Spleen (tissue), 11 donors: ENCODE results near the gene USP24. TPM values are rescaled to one million over a fixed set of nuclear protein-coding genes. Genes with fewer than 3 reads are reported as not detected.
"Not testable (repeated sequence)": the region's sequence is repeated elsewhere in the genome, so short reads cannot be mapped to it uniquely, and the experiment has no call there.

ENCODE experiments used
- DNase-seq: peaks from one replicate; pipeline ENCODE4 v3.0.0-alpha.2; 2020
- H3K27ac ChIP-seq, 8 donors: fragments of 200-600 bp; sonication (generic) in 7 of 8; 1 replicate in 4 of 8; 2 replicates in 4 of 8; pipeline versions ENCODE4 v1.5.0 to v1.8.0; 2016 to 2021; ENCODE audit warnings: inconsistent platforms in 4 of 8, mild to moderate bottlenecking in 4 of 8, moderate library complexity in 1 of 8
- H3K27me3 ChIP-seq, 7 donors: fragments of 200-600 bp; sonication (generic) in 6 of 7; replicated peaks in 1 of 7; 1 replicate in 4 of 7; 2 replicates in 3 of 7; pipeline versions ENCODE4 v1.5.0 to v1.8.0; 2016 to 2021; ENCODE audit warnings: inconsistent platforms in 3 of 7, mild to moderate bottlenecking in 1 of 7
- H3K36me3 ChIP-seq, 6 donors: fragments of 200-600 bp; sonication (generic) in 5 of 6; 1 replicate in 4 of 6; 2 replicates in 2 of 6; pipeline versions ENCODE4 v1.5.0 to v1.8.0; 2016 to 2021; ENCODE audit warnings: inconsistent platforms in 2 of 6
- H3K4me1 ChIP-seq, 6 donors: fragments of 200-600 bp; sonication (generic) in 5 of 6; 1 replicate in 3 of 6; 2 replicates in 3 of 6; pipeline versions ENCODE4 v1.5.0 to v1.8.0; 2016 to 2021; ENCODE audit warnings: inconsistent platforms in 3 of 6
- H3K4me3 ChIP-seq, 8 donors: fragments of 200-600 bp; sonication (generic) in 7 of 8; 1 replicate in 4 of 8; 2 replicates in 4 of 8; pipeline versions ENCODE4 v1.5.0 to v1.8.0; 2016 to 2021; ENCODE audit warnings: inconsistent platforms in 4 of 8, mild to moderate bottlenecking in 4 of 8, moderate library complexity in 2 of 8
- H3K9me3 ChIP-seq, 8 donors: fragments of 200-600 bp; sonication (generic) in 7 of 8; 1 replicate in 4 of 8; 2 replicates in 4 of 8; pipeline versions ENCODE4 v1.5.0 to v1.8.0; 2016 to 2021; ENCODE audit warnings: inconsistent platforms in 4 of 8
- CTCF ChIP-seq, 11 experiments: fragments of 200-600 bp in 7 of 11; fragments of 450-650 bp in 4 of 11; sonication (generic) in 4 of 11; IDR thresholded peaks in 8 of 11; conservative IDR thresholded peaks in 3 of 11; 1 replicate in 7 of 11; 2 replicates in 4 of 11; pipeline versions ENCODE4 v1.4.0 to v1.8.0; 2016 to 2021; ENCODE audit warnings: antibody characterized with exemption in 11 of 11, inconsistent platforms in 4 of 11, mild to moderate bottlenecking in 1 of 11
- POLR2A ChIP-seq, 3 donors: fragments of 450-650 bp; IDR thresholded peaks; one replicate each; pipeline ENCODE4 v1.5.1; 2017; ENCODE audit warnings: antibody characterized with exemption in 3 of 3, mild to moderate bottlenecking in 1 of 3
- POLR2AphosphoS5 ChIP-seq, 3 donors: sonication (generic); formaldehyde crosslinking; IDR thresholded peaks; one replicate each; pipeline ENCODE4 v1.5.1; 2017; ENCODE audit warnings: antibody characterized with exemption in 3 of 3
- WGBS, 5 donors: extraction: QIAGEN DNeasy Blood & Tissue Kit in 3 of 5; methylation state at CpG; one replicate each; pipeline versions ENCODE4 v1.1.5 to v1.1.7; 2013 to 2018; 5-methylcytosine and 5-hydroxymethylcytosine counted together
- intact Hi-C: fragments of 100-400 bp; cut with DNase I; formaldehyde crosslinking; loops from one replicate; pipeline ENCODE4 v1.15.0; 2023; ENCODE audit warnings: low total_unique reads
- polyA plus RNA-seq, 3 donors: library from polyadenylated mRNA; stranded (reverse); fragments of 200-250 nt; gene quantifications; one replicate each; pipeline ENCODE4 v1.2.1, GENCODE V29; 2013
- total RNA-seq, 7 donors: library from RNA; depleted of rRNA in 3 of 7; stranded (reverse); fragments of >200 nt in 3 of 7; fragmentation: NEBNext Ultra II Directional in 4 of 7; extraction: Animal tissue kit (Norgen Biotek cat#: 25700) in 4 of 7; gene quantifications; one replicate each; pipeline versions ENCODE4 v1.1.0 to v1.2.1, GENCODE V29; 2016 to 2021
- donor health status: healthy with polysubstance abuse.
- donor health status: DM: no; HTN: no; CAD: no; lungs with moderate emphysema.
- donor health status: DM: no; HTN: no; CAD: no.
- donor health status: Bipolar disorder and iron deficiency.
- donor health status: healthy.
- donor health status: DM: no; HTN: no; CAD: no.
- donor health status: DM: yes; HTN: yes; CAD: no.

Gene USP24
- total and polyA plus RNA-seq, 10 donors = 11.6 to 94.5 (median 70.1) TPM

- H3K9me3 ChIP-seq = peaks cover 0 to 17% (median 14%) of the 10 kb centered on the region in 8 donors
- no peak overlapping the region for H3K27ac ChIP-seq
- intact Hi-C loops = no loop called here
- WGBS, 5 donors = 83 to 96% (median 93%) methylated on average over 3 of the region's 3 CpGs
- DNase-seq = no peak
- H3K36me3 ChIP-seq = no peaks in the 10 kb centered on the region
- no peak for TF ChIP-seq CTCF (IDR thresholded peaks at IDR 0.05 in 8 of 11, conservative IDR thresholded peaks at IDR 0.05 in 3 of 11)
- H3K27me3 ChIP-seq = no peaks in the 10 kb centered on the region
- H3K4me3 ChIP-seq = no peak overlapping the region
- peaks cover 0 to 6% (median 4%) of the 10 kb centered on the region in 6 donors for H3K4me1 ChIP-seq
Measured at GRCh38 chr1:55230659-55231058, 15.5 kb upstream of the USP24 start.

GRCh38 chr1:55229726-55230125, 14.6 kb upstream of the USP24 start:
- H3K4me3 ChIP-seq, H3K4me1 ChIP-seq, H3K36me3 ChIP-seq, H3K27ac ChIP-seq, intact Hi-C loops, DNase-seq, H3K27me3 ChIP-seq: not testable (repeated sequence)
- WGBS, 5 donors = 94 to 98% (median 95%) methylated on average over 4 of the region's 4 CpGs
- H3K9me3 ChIP-seq = peaks cover 0 to 17% (median 14%) of the 10 kb centered on the region in 8 donors

- DNase-seq = no peak
- 52 to 81% (median 61%) methylated on average over 1 of the region's 1 CpG for whole genome bisulfite sequencing, 5 donors
- Histone ChIP-seq H3K4me3 (no peak overlapping the region), H3K27me3 (no peaks in the 10 kb centered on the region), H3K36me3 (no peaks in the 10 kb centered on the region), H3K9me3 (peaks cover 0 to 17% (median 14%) of the 10 kb centered on the region in 8 donors), H3K27ac (no peak overlapping the region), H3K4me1 (no peaks in the 10 kb centered on the region)
- TF ChIP-seq POLR2A (IDR thresholded peaks at IDR 0.05) (no peak), CTCF (IDR thresholded peaks at IDR 0.05 in 8 of 11, conservative IDR thresholded peaks at IDR 0.05 in 3 of 11) (no peak), POLR2AphosphoS5 (IDR thresholded peaks at IDR 0.05) (no peak)
- intact Hi-C loops = no loop called here
Measured at GRCh38 chr1:55225228-55225627, 10.1 kb upstream of the USP24 start.

GRCh38 chr1:55224729-55225128, 9.6 kb upstream of the USP24 start:
- intact Hi-C loops = no loop called here
- no peaks in the 10 kb centered on the region for H3K36me3 ChIP-seq
- H3K4me1 ChIP-seq = no peaks in the 10 kb centered on the region
- TF ChIP-seq POLR2AphosphoS5 (IDR thresholded peaks at IDR 0.05) (no peak), CTCF (IDR thresholded peaks at IDR 0.05 in 8 of 11, conservative IDR thresholded peaks at IDR 0.05 in 3 of 11) (no peak), POLR2A (IDR thresholded peaks at IDR 0.05) (no peak)
- H3K9me3 ChIP-seq = peaks cover 0 to 17% (median 14%) of the 10 kb centered on the region in 8 donors
- H3K4me3 ChIP-seq = no peak overlapping the region
- no peak for DNase-seq
- H3K27ac ChIP-seq = no peak overlapping the region
- WGBS, 5 donors = 88 to 95% (median 91%) methylated on average over 1 of the region's 1 CpG
- H3K27me3 ChIP-seq = no peaks in the 10 kb centered on the region

- no peak for TF ChIP-seq POLR2A (IDR thresholded peaks at IDR 0.05)
- no peak for TF ChIP-seq CTCF (IDR thresholded peaks at IDR 0.05 in 8 of 11, conservative IDR thresholded peaks at IDR 0.05 in 3 of 11)
- no peak for TF ChIP-seq POLR2AphosphoS5 (IDR thresholded peaks at IDR 0.05)
- H3K4me1 ChIP-seq = peaks cover 13 to 19% (median 16%) of the 10 kb centered on the region in 6 donors
Measured at GRCh38 chr1:55222152-55222551, 7.0 kb upstream of the USP24 start.

More at GRCh38 chr1:55222152-55222551, 7.0 kb upstream of the USP24 start:
- intact Hi-C loops = no loop called here
- Histone ChIP-seq H3K36me3 (no peaks in the 10 kb centered on the region), H3K27me3 (no peaks in the 10 kb centered on the region), H3K4me3 (no peak overlapping the region), H3K9me3 (peaks cover 0 to 5% (median 3%) of the 10 kb centered on the region in 8 donors), H3K27ac (no peak overlapping the region)
- no peak for DNase-seq
- WGBS, 5 donors = 79 to 88% (median 80%) methylated on average over 6 of the region's 6 CpGs
